NCI-H345 treated with DMSO at 0.1 percent for 48 hours (cell line): ENCODE results near the gene ENTPD1.

Source experiments
- DNase-seq: peaks from one replicate; lab custom pipeline; 2025; ENCODE audit not compliant: unreplicated experiment; lab: John Stamatoyannopoulos, UW

The ENTPD1 gene

GRCh38 chr10:95831076-95831475, 75.1 kb downstream of the ENTPD1 start:
- no peak for DNase-seq

GRCh38 chr10:95831515-95831914, 75.6 kb downstream of the ENTPD1 start:
- DNase-seq = no peak

GRCh38 chr10:95832216-95833041, 76.5 kb downstream of the ENTPD1 start:
- DNase-seq = no peak

- no peak for DNase-seq
These were observed 77.2 kb downstream of the ENTPD1 start for GRCh38 chr10:95833042-95833610.

- DNase-seq = no peak
These were observed 78.4 kb downstream of the ENTPD1 start for GRCh38 chr10:95834406-95834805.

- no peak for DNase-seq
These were observed 79.3 kb downstream of the ENTPD1 start for GRCh38 chr10:95835149-95835860.

- DNase-seq = no peak
These were observed 79.9 kb downstream of the ENTPD1 start for GRCh38 chr10:95835911-95836310.

- no peak for DNase-seq
These were observed 80.8 kb downstream of the ENTPD1 start for GRCh38 chr10:95836610-95837355.

GRCh38 chr10:95837356-95837776, 81.4 kb downstream of the ENTPD1 start:
- DNase-seq = no peak

- no peak for DNase-seq
These were observed 81.8 kb downstream of the ENTPD1 start for GRCh38 chr10:95837783-95838182.

GRCh38 chr10:95840121-95840520, 84.2 kb downstream of the ENTPD1 start:
- DNase-seq = no peak

- DNase-seq = no peak
These were observed 84.7 kb downstream of the ENTPD1 start for GRCh38 chr10:95840681-95841080.

GRCh38 chr10:95841661-95842498, 85.9 kb downstream of the ENTPD1 start:
- DNase-seq = no peak

- no peak for DNase-seq
These were observed 89.4 kb downstream of the ENTPD1 start for GRCh38 chr10:95845411-95845810.

GRCh38 chr10:95847007-95847406, 91.0 kb downstream of the ENTPD1 start:
- DNase-seq = no peak

- DNase-seq = no peak
These were observed 92.9 kb downstream of the ENTPD1 start for GRCh38 chr10:95848841-95849240.

GRCh38 chr10:95850791-95851190, 94.8 kb downstream of the ENTPD1 start:
- no peak for DNase-seq

- DNase-seq = no peak
These were observed 104.4 kb downstream of the ENTPD1 start for GRCh38 chr10:95860166-95860940.

- no peak for DNase-seq
These were observed 105.4 kb downstream of the ENTPD1 start for GRCh38 chr10:95861386-95861785.
